GM19395 (cell line): ENCODE measurements around the gene ENDOV.

Experiments used
- ATAC-seq: cut with Tn5 transposase; IDR thresholded peaks from one replicate; pipeline ENCODE4 v1.9.1; 2021; ENCODE audit warnings: mild to moderate bottlenecking, moderate library complexity; ENCODE audit not compliant: unreplicated experiment

ENDOV gene

DNA sequence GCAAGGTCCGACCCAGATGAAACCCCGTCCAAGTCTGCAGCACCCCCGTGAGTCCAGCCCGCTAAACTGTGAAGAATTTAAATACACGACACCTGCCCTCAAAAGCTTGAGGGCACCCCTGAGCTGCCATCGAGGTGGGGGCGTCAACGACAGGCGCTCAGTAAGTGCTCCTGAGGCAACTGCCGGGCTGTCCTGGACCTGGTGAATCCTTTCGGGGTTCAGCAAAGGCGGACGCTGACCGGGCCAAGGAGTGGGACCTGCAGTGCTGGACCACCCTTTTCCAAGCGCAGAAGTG, 512 bp upstream of the ENDOV start:
- no peak for ATAC-seq

GRCh38 chr17:80415626-80416137, 715 bp downstream of the ENDOV start:
- ATAC-seq = no peak

GRCh38 chr17:80416260-80416939, 1.4 kb downstream of the ENDOV start:
- no peak for ATAC-seq

GRCh38 chr17:80416940-80417293, 1.9 kb downstream of the ENDOV start:
- ATAC-seq = no peak

GRCh38 chr17:80418589-80418988, 3.6 kb downstream of the ENDOV start:
- no peak for ATAC-seq

DNA sequence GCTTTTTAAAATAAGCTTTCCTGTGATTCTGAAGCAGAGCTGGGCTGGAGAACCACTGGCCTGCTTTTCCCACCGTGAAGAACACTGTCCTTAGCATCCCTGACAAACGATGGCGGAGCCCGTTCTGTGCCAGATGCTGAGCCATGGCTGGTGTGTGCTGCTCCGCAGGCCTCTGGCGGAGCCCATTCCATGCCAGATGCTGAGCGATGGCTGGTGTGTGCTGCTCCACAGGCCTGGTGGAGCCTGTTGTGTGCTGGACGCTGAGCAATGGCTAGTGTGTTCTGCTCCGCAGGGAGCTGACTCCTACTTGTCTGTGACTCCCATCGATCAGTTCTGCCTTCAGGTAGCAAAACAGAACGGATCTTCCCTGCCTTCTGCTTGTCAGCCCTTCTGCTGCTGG, 4.3 kb downstream of the ENDOV start:
- ATAC-seq = no peak

DNA sequence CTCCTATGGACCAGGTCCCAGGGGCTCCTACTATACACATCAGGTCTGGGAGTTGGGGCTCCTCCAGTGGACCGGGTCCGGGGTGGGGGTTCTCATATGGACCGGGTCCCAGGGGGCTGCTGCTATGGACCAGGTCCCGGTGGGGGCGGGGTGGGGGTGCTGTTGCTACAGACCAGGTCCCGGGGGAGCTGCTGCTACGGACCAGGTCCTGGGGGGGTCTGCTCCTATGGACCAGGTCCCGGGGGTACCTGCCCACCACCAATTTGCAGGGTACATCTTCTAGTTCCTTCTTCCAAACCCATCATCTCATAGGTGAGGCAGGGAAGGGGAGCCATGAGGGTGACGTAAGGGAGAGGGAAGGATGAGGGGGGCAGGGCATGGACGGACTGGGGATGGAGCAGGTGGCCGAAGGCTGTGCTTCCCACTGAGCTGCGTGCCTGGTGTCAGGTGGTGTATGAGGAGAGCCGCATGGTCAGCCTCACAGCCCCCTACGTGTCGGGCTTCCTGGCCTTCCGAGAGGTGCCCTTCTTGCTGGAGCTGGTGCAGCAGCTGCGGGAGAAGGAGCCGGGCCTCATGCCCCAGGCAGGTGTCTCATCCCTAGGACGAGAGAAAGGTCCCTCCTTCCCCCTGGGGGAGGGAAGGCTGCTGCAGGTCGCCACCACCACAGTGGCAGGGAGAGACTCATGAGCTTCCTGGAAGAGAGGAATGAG, 6.6 kb downstream of the ENDOV start:
- ATAC-seq = no peak

DNA sequence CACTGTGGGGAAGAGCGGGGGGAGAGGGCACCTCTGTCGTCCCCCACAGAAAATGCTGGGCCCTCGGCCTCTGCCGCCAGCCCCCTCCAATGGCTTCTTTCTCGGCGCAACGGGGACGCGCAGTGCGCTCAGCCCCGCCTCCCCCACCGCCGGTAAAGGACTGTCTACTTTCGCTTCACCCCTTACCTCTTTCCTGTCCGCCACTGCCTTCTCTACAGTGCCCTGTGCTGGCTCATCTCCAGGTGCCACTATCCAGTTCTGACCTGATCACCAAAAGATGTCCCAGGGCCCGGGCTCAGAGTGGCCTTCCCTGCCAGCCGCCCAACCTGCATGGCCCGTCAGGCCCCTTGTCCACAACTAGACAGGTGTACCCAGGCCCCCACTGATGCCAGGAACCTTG, 7.3 kb downstream of the ENDOV start:
- ATAC-seq = no peak

DNA sequence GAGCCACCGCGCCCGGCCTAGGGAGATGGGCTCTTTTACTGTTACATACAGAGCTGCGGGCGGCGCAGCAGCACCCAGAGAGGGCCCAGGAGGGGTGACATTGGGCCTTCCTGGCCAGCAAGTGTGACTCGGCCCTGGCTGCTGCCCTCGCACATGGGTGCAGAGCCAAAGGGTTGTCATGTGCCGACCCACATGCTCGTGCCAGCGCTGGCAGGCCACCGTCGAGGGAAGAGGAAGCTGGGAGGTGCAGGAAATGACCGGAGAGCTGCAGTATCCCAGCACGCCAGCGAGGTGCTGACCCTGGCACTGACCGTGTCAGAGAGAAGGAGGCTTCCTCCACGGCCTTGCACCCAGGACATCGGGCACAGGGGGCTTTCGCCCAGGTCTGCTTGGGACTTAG, 8.0 kb downstream of the ENDOV start:
- ATAC-seq = no peak

- no peak for ATAC-seq
Observed at GRCh38 chr17:80423536-80424225, 8.7 kb downstream of the ENDOV start.

DNA sequence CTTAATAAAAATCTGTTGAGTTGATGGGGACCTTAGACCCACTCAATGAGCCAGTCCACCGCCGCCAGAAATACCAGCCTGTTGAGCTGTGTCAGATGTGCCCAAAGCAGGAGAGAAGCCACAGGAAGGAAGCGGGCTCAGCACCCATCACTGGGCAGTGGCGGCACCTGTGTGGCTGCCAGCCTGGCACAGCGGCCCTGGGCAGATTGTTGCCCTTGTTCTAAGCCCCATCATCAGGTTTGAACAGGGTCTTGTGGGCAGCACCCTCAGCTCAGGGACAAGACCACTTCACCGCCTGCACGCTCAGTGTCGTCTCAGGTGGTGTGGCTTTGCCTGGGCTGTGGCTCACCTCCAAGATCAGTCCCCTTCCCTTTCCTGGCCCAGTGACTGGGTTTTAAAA, 9.3 kb downstream of the ENDOV start:
- ATAC-seq = no peak

- ATAC-seq = no peak
Observed at GRCh38 chr17:80424878-80425765, 10.2 kb downstream of the ENDOV start.

- ATAC-seq = no peak
Observed at GRCh38 chr17:80425835-80426426, 11.0 kb downstream of the ENDOV start.

DNA sequence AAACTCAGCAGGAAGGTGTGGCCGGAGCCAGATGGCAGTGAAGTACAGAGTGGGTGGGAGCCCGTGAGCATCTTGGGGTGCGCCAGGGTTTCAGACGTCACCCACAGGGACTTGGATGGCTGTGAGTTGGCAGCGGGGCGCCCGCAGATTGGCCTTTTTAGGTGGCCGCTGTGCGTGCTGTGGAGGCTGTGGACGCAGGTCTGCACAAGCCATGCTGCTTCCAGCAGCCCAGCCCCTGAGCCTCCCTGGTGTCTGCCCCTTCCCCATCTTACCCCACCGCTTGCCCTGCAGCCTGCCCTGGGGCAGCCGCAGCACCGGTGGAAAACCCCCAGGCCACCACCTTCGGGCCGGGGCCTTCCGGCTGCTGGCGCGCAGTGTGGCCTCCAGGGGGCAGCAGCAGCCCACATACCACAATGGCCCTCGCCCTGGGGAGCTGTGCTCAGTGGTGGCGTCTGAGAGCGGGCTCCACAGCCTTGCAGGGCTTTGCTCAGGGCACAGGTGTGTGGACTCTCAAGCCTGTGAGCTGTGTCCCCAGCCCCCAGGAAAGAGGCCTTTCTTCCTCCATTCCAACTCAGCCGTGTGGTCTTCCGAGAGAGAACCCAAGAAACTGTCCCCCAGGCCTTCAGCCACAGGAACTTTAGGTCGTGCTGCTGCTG, 11.8 kb downstream of the ENDOV start:
- ATAC-seq = peak; percentile 56

DNA sequence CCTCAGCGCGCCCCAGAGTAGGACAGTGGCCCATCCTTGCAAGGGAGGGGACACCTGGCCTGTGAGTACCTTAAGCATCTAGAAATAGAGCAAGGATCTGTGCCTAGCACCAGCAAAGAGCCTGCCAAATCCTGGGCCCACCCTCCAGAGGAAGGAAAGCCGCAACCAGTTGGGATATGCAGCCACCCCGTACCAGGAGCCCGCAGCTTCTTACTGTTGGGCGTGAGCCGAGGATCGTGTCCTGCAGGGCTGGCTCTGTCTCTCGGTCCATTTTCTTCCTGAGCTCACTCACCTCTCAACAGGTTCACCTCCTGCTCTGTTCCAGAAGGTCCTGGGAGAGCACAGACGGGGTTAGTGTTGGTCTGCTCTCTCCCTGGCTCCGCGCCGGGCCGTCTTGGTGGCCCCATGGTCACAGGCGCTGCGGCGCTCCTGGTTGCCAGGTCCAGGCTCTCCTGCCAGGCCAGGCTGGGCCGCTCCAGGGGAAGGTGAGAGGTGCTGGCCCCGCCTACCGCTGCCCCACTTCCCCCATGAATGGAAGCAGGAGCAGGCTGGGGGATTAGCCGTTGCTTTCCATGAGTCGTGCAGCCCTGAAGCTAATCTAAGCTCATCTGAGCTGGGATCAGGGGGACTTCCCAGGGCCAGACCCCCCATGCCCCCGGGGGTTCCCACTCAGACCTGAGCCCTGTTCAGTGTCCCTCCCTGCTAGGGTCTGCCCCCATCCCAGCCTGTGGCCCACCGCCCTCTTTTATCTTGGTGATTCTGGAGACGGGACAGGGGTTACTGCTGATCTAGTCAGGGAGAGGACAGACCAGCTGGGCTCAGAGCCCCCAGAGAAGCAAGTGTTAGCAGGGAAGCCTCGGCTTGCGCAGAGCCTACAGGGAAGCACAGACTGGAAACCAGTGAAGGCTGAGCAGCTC, 12.7 kb downstream of the ENDOV start:
- no peak for ATAC-seq

DNA sequence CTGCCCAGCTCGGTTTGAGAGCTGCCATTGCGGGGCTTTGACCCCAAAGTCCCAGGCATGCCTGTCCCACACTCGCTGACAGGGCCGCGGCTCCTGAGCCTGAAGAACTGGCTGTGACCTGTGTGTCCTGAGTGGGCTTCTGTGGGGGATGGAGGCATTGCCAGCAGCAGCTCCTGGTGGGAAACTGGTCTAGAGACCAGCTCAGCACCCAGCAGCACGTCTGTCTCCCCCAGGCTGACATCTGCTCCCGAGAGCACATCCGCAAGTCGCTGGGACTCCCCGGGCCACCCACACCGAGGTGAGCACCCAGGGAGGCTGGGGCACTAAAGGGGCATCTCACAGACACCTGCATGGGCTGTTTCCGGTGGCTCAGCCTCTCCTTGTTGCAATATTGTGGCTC, 13.4 kb downstream of the ENDOV start:
- no peak for ATAC-seq

- no peak for ATAC-seq
Observed at GRCh38 chr17:80428796-80429195, 13.8 kb downstream of the ENDOV start.

DNA sequence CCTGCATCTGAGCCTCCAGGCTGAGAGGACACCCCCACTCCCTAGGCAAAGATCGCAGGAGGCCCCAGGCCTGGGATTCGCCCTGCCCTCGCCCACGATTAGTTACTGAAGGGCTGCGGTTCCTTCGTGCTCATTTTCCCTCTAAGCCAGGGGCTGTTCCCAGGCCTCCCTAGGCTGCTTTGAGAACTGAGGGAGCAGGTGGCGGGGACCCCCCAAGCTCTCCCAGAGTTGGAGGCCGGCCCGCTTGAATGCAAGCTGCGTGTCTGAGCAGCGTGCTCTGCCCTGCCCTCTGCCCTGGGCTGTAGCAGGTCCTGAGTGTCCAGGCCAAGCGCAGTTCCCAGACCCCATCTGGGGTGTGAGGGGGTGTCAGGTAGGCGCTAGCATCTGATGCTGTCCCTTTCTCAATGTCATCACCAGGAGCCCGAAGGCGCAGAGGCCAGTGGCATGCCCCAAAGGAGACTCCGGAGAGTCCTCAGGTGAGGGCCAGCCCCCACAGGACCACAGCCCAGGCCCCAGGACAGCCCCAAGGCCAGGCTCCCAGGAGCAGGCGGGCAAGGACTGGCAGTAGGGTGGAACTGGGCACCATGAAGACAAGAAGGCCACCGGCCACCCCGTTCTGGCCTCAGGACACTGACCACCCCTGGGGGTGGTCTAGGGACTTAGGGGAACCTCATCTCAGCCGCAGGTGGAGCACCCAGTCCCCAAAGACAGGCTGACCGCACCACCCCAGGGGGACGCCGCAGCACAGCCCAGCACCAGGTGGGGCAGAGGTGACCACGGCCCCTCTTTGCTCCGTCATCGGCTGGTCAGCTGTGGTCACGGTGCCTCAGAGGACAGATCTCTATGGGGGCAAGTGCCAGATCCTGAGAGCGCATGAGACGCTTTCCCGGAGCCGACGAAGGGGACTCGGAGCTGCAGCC, 14.6 kb downstream of the ENDOV start:
- ATAC-seq = no peak
